H9 (cell line): Measurements from ENCODE around the gene CCDC28B. TPM values are rescaled to one million over a fixed set of nuclear protein-coding genes. Genes with fewer than 3 reads are reported as not detected.
A peak's percentile ranks its signal among the peaks of the same experiment; 100 is the strongest.

ENCODE experiments used
- DNase-seq: peaks from one replicate; pipeline ENCODE4 v3.0.0-alpha.2; 2017
- H2AFZ ChIP-seq: one replicate; pipeline ENCODE4 v1.6.1; 2013; ENCODE audit warnings: mild to moderate bottlenecking, low read length, control low read depth, moderate library complexity
- H2AK5ac ChIP-seq: 2 replicates; pipeline ENCODE4 v1.6.1; 2013; ENCODE audit warnings: low read length, control low read depth, mixed read lengths; ENCODE audit not compliant: insufficient read length
- H2BK120ac ChIP-seq: one replicate; pipeline ENCODE4 v1.6.1; 2013; ENCODE audit warnings: low read depth, mild to moderate bottlenecking, low read length, control low read depth, inconsistent platforms; ENCODE audit not compliant: poor library complexity, severe bottlenecking
- H2BK12ac ChIP-seq: 2 replicates; pipeline ENCODE4 v1.6.1; 2013; ENCODE audit warnings: low read length, control low read depth, mixed read lengths, low read depth; ENCODE audit not compliant: insufficient read length
- H2BK15ac ChIP-seq: 2 replicates; pipeline ENCODE4 v1.6.1; 2013; ENCODE audit warnings: low read depth, low read length, control low read depth
- H2BK20ac ChIP-seq: one replicate; pipeline ENCODE4 v1.6.1; 2013; ENCODE audit warnings: low read depth, mild to moderate bottlenecking, low read length, control low read depth, inconsistent platforms; ENCODE audit not compliant: poor library complexity, severe bottlenecking
- H2BK5ac ChIP-seq: 2 replicates; pipeline ENCODE4 v1.6.1; 2013; ENCODE audit warnings: low read length, control low read depth, mixed read lengths; ENCODE audit not compliant: insufficient read length
- H3K14ac ChIP-seq: 2 replicates; pipeline ENCODE4 v1.6.1; 2013; ENCODE audit warnings: low read length, control low read depth; ENCODE audit not compliant: insufficient read depth
- H3K18ac ChIP-seq: 2 replicates; pipeline ENCODE4 v1.6.1; 2013; ENCODE audit warnings: low read depth, mild to moderate bottlenecking, mixed read lengths, low read length, control low read depth; ENCODE audit not compliant: insufficient read length
- H3K23ac ChIP-seq: 2 replicates; pipeline ENCODE4 v1.6.1; 2013; ENCODE audit warnings: low read length, control low read depth, mixed read lengths, low read depth; ENCODE audit not compliant: insufficient read length
- H3K23me2 ChIP-seq: 2 replicates; pipeline ENCODE4 v1.6.1; 2013; ENCODE audit warnings: low read depth, mild to moderate bottlenecking, mixed read lengths, low read length, control low read depth; ENCODE audit not compliant: insufficient read length, poor library complexity, severe bottlenecking
- H3K27ac ChIP-seq: 2 replicates; pipeline ENCODE4 v1.5.1; 2013; ENCODE audit warnings: low read length, control low read depth, mixed read lengths, low read depth; ENCODE audit not compliant: insufficient read length
- H3K27me3 ChIP-seq: 2 replicates; pipeline ENCODE4 v1.6.1; 2013; ENCODE audit warnings: low read length, control low read depth, inconsistent platforms; ENCODE audit not compliant: insufficient read depth
- H3K4ac ChIP-seq: 2 replicates; pipeline ENCODE4 v1.6.1; 2013; ENCODE audit warnings: low read depth, mild to moderate bottlenecking, control low read depth, inconsistent platforms, low read length, moderate library complexity
- H3K4me1 ChIP-seq: 2 replicates; pipeline ENCODE4 v1.6.1; 2013; ENCODE audit warnings: low read length, control low read depth, inconsistent platforms; ENCODE audit not compliant: insufficient read depth
- H3K4me2 ChIP-seq: 2 replicates; pipeline ENCODE4 v1.6.1; 2013; ENCODE audit warnings: low read length, control low read depth, mixed read lengths; ENCODE audit not compliant: insufficient read length, insufficient read depth
- H3K56ac ChIP-seq: 2 replicates; pipeline ENCODE4 v1.6.1; 2013; ENCODE audit warnings: low read depth, mild to moderate bottlenecking, mixed read lengths, low read length, control low read depth; ENCODE audit not compliant: insufficient read length
- H3K79me1 ChIP-seq: 2 replicates; pipeline ENCODE4 v1.6.1; 2013; ENCODE audit warnings: low read depth, mild to moderate bottlenecking, moderate library complexity, low read length, control low read depth, inconsistent platforms; ENCODE audit not compliant: insufficient read depth, poor library complexity, severe bottlenecking
- H3K79me2 ChIP-seq: 2 replicates; pipeline ENCODE4 v1.6.1; 2013; ENCODE audit warnings: low read length, control low read depth, inconsistent platforms; ENCODE audit not compliant: insufficient read depth
- H3K9ac ChIP-seq: 2 replicates; pipeline ENCODE4 v1.6.1; 2013; ENCODE audit warnings: low read length, control low read depth, mixed read lengths; ENCODE audit not compliant: insufficient read length; ENCODE audit errors: extremely low read depth
- H3K9me3 ChIP-seq: one replicate; pipeline ENCODE4 v1.6.1; 2013; ENCODE audit warnings: low read depth, low read length, inconsistent platforms; ENCODE audit not compliant: control insufficient read depth
- H3T11ph ChIP-seq: one replicate; pipeline ENCODE4 v1.6.1; 2013; ENCODE audit warnings: mild to moderate bottlenecking, low read length, control low read depth, inconsistent platforms
- H4K20me1 ChIP-seq: one replicate; pipeline ENCODE4 v1.6.1; 2013; ENCODE audit not compliant: control insufficient read depth, insufficient read length, insufficient read depth
- H4K5ac ChIP-seq: 2 replicates; pipeline ENCODE4 v1.6.1; 2013; ENCODE audit warnings: low read depth, mild to moderate bottlenecking, mixed read lengths, low read length, control low read depth; ENCODE audit not compliant: insufficient read length
- H4K8ac ChIP-seq: replicated peaks from 2 replicates; pipeline ENCODE4 v1.6.1; 2013; ENCODE audit warnings: low read length, control low read depth, mixed read lengths, low read depth; ENCODE audit not compliant: insufficient read length
- H4K91ac ChIP-seq: 2 replicates; pipeline ENCODE4 v1.6.1; 2013; ENCODE audit warnings: low read depth, mild to moderate bottlenecking, moderate library complexity, mixed read lengths, low read length, control low read depth; ENCODE audit not compliant: insufficient read length
- H3K27ac Mint-ChIP-seq, 3 experiments: 2 replicates in 2 of 3; 3 replicates in 1 of 3; pipeline ENCODE4 v1.8.0; 2020 to 2021; ENCODE audit warnings: mixed read lengths in 3 of 3, mild to moderate bottlenecking in 1 of 3, moderate library complexity in 1 of 3
- H3K27me3 Mint-ChIP-seq: 2 replicates; pipeline ENCODE4 v1.8.0; 2021; ENCODE audit warnings: low read depth, mild to moderate bottlenecking, moderate library complexity, mixed read lengths
- H3K36me3 Mint-ChIP-seq, 3 experiments: 2 replicates in 2 of 3; 3 replicates in 1 of 3; pipeline ENCODE4 v1.8.0; 2020 to 2021; ENCODE audit warnings: low read depth in 3 of 3, mixed read lengths in 3 of 3; ENCODE audit not compliant: insufficient read depth in 1 of 3
- H3K4me1 Mint-ChIP-seq, 2 experiments: 2 replicates each; pipeline ENCODE4 v1.8.0; 2020; ENCODE audit warnings: mixed read lengths in 2 of 2
- H3K4me3 Mint-ChIP-seq, 2 experiments: 2 replicates in 1 of 2; 3 replicates in 1 of 2; pipeline ENCODE4 v1.8.0; 2020 to 2021; ENCODE audit warnings: mild to moderate bottlenecking in 2 of 2, mixed read lengths in 2 of 2, moderate library complexity in 1 of 2
- H3K9me3 Mint-ChIP-seq, 2 experiments: 2 replicates in 1 of 2; 3 replicates in 1 of 2; pipeline ENCODE4 v1.8.0; 2020; ENCODE audit warnings: mild to moderate bottlenecking in 2 of 2, mixed read lengths in 2 of 2, moderate library complexity in 1 of 2
- CTCF ChIP-seq: fragments of 200-600 bp; sonication (generic); conservative IDR thresholded peaks from 3 replicates; pipeline ENCODE4 v1.8.0; 2021; ENCODE audit warnings: antibody characterized with exemption, mild to moderate bottlenecking
- WGBS: extraction: QIAGEN DNeasy Blood & Tissue Kit; methylation state at CpG from one replicate; pipeline ENCODE4 v1.1.7; 2013; ENCODE audit warnings: missing lambda C conversion rate, low lambda C conversion rate, mixed read lengths; ENCODE audit not compliant: insufficient read length; ENCODE audit errors: extremely low coverage; 5-methylcytosine and 5-hydroxymethylcytosine counted together
- total RNA-seq: library from RNA; stranded (reverse); gene quantifications from 2 replicates; pipeline ENCODE4 v1.2.1, GENCODE V29; 2021

Gene CCDC28B
- total RNA-seq, 1 experiment from 2014 or later = 20.7 TPM

- Histone ChIP-seq H3K4me1 (peaks cover 4% of the 10 kb centered on the region; the same call in 1 of the 2 replicates), H3K79me2 (no peaks in the 10 kb centered on the region), H2AFZ (no peak within 1 kb of the TSS), H3K18ac (peak within 1 kb of the TSS; percentile 18), H2AK5ac (no peak within 1 kb of the TSS), H2BK20ac (no peak within 1 kb of the TSS), H3K9ac (peak within 1 kb of the TSS; percentile 45), H3K27me3 (no peaks in the 10 kb centered on the region; the same call in 1 of the 2 replicates), H3K79me1 (no peaks in the 10 kb centered on the region), H3K4ac (no peak within 1 kb of the TSS), H3K27ac (no peak within 1 kb of the TSS), H2BK12ac (no peak within 1 kb of the TSS), H3K9me3 (no peaks in the 10 kb centered on the region), H3K14ac (peak within 1 kb of the TSS; percentile 21; the same call in 1 of the 2 replicates), H4K20me1 (no peaks in the 10 kb centered on the region), H4K8ac (no peak within 1 kb of the TSS), H4K91ac (no peak within 1 kb of the TSS), H3K56ac (no peak within 1 kb of the TSS), H3K23me2 (peaks cover 10% of the 10 kb centered on the region), H3K23ac (no peak within 1 kb of the TSS), H2BK5ac (no peak within 1 kb of the TSS), H2BK120ac (no peak within 1 kb of the TSS), H3K4me2 (peak within 1 kb of the TSS; percentile 58), H2BK15ac (no peak within 1 kb of the TSS), H4K5ac (no peak within 1 kb of the TSS), H3T11ph (no peak within 1 kb of the TSS)
- WGBS = no CpG with 5 or more reads among the region's 77 CpGs
- peak; percentile 51 for TF ChIP-seq CTCF
- H3K9me3 Mint-ChIP-seq = no peaks in the 10 kb centered on the region
- H3K4me1 Mint-ChIP-seq = peaks cover 19 to 24% of the 10 kb centered on the region in 2 experiments
- peak; percentile 94 for DNase-seq
- H3K27ac Mint-ChIP-seq = peak within 1 kb of the TSS in 2 of 3 experiments; percentile 44 to 96; a peak in 4 of 7 replicates
- peaks cover 14% of the 10 kb centered on the region for H3K27me3 Mint-ChIP-seq
- H3K4me3 Mint-ChIP-seq = peak within 1 kb of the TSS; percentile 92 to 96
- peaks cover 0 to 14% (median 11%) of the 10 kb centered on the region in 3 experiments; a peak in 5 of 7 replicates for H3K36me3 Mint-ChIP-seq
Observed at GRCh38 chr1:32205401-32206370, 5.3 kb downstream of the CCDC28B start, which contains the start of gene IQCC. TSS of gene IQCC (plus strand) at chr1:32205671. CDS start at chr1:32205682, 11 bp downstream.
